ENCODE data around the gene LDB3. TPM values are rescaled to one million over a fixed set of nuclear protein-coding genes. Genes with fewer than 3 reads are reported as not detected.

Gene LDB3
- total and polyA plus RNA-seq, 2 of the 8 experiments (the other 6 are each of a cell fraction or from before 2014, with no cell fraction given): 0.20 to 0.43 TPM

DNA sequence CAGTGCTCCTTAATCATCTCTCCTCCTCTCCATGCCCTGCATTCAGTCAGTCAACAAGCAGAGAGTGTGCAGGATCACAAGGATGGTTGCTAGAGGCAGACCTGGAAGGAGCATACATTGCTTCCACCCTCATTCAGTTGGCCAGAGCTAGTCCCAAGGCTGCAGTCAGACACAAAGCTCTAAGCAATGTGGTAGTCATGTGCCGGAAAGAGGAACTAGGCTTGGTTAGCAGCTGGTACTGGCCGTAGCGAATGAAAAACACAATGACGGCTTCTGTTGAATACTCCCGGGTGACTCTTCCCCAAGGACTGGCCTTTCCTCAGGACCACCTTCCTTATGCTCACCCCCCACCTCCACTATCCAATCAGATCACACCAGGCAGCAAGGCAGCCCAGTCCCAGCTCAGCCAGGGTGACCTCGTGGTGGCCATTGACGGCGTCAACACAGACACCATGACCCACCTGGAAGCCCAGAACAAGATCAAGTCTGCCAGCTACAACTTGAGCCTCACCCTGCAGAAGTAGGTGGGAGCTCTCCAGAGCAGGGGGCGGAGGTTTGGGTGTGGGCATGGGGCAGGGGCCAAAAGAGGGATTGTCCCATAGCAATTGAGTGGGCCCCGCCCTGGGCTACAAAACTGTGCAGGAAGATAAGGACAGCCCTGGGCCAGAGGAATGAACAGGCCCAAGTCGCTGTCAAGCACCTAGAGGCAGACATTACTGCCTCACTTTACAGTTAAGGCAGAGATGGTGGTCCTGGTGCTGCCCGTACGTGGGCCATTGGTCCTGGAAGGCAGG is 10.9 kb downstream of the LDB3 start:
- Histone ChIP-seq H3K27me3 (replicated peaks in 1 of 4; ENCODE audit: control insufficient read depth in 3 of 4, extremely low read depth in 1 of 4, insufficient read depth in 3 of 4, low read length in 3 of 4) (no peaks in the 10 kb centered on the region), H3K9me3 (ENCODE audit: insufficient read depth in 2 of 2, low read depth in 1 of 2, low read length in 1 of 2) (no peaks in the 10 kb centered on the region), H3K36me3 (ENCODE audit: control insufficient read depth in 2 of 4, insufficient read depth in 4 of 4, low read length in 3 of 4) (no peaks in the 10 kb centered on the region), H3K79me2 (ENCODE audit: control insufficient read depth in 1 of 2, insufficient read depth in 2 of 2, low read length in 2 of 2) (no peaks in the 10 kb centered on the region), H3K4ac (replicated peaks; ENCODE audit: insufficient read length, low read depth, low read length) (no peak overlapping the region), H4K5ac (ENCODE audit: insufficient read length, low read depth, low read length) (no peak overlapping the region), H4K20me1 (replicated peaks in 1 of 2; ENCODE audit: control insufficient read depth in 1 of 2, insufficient read depth in 2 of 2, low read length in 2 of 2) (no peaks in the 10 kb centered on the region), H3K14ac (ENCODE audit: insufficient read length) (no peak overlapping the region), H3K27ac (ENCODE audit: low read depth, low read length) (no peak overlapping the region), H3K18ac (ENCODE audit: extremely low read depth, low read length) (no peak overlapping the region), H2BK12ac (ENCODE audit: low read depth, low read length) (no peak overlapping the region), H3K4me3 (ENCODE audit: extremely low read depth in 1 of 4, insufficient read depth in 2 of 4, low read depth in 3 of 4, low read length in 4 of 4) (no peak overlapping the region), H3K4me2 (ENCODE audit: insufficient read depth in 1 of 2, low read depth in 2 of 2, low read length in 2 of 2) (no peak overlapping the region), H2BK15ac (ENCODE audit: low read length) (no peak overlapping the region), H3K9ac (replicated peaks in 1 of 4; ENCODE audit: extremely low read depth in 1 of 4, low read depth in 3 of 4, low read length in 3 of 4) (no peak overlapping the region), H4K8ac (ENCODE audit: extremely low read depth, insufficient read depth, low read length) (no peak overlapping the region), H4K91ac (replicated peaks; ENCODE audit: insufficient read length, low read length) (no peak overlapping the region), H2BK120ac (replicated peaks; ENCODE audit: low read depth, low read length) (no peak overlapping the region), H2BK20ac (ENCODE audit: low read length) (no peak overlapping the region), H3K56ac (replicated peaks; ENCODE audit: insufficient read length, low read depth, low read length) (no peak overlapping the region), H3K4me1 (replicated peaks in 1 of 4; ENCODE audit: control insufficient read depth in 3 of 4, insufficient read depth in 4 of 4, low read length in 3 of 4) (peaks cover 0 to 6% (median under 1%) of the 10 kb centered on the region in 4 experiments; a peak in 3 of 7 replicates), H3K23me2 (ENCODE audit: low read depth, low read length) (no peaks in the 10 kb centered on the region), H2BK5ac (ENCODE audit: low read depth, low read length) (no peak overlapping the region; the same call in 1 of the 2 replicates), H2AK5ac (ENCODE audit: low read depth, low read length) (no peak overlapping the region), H3K79me1 (ENCODE audit: low read depth, low read length) (no peaks in the 10 kb centered on the region), H2AFZ (ENCODE audit: low read length) (no peak overlapping the region), H3K23ac (ENCODE audit: insufficient read length) (no peak overlapping the region)
- ChIA-PET POLR2A (ENCODE audit: partially characterized antibody) (interaction anchor here (1.0 kb wide), 1 partner anchor 364 kb away, joined by 3 read pairs; no protein-coding TSS in a partner anchor), CTCF (ENCODE audit: partially characterized antibody) (interaction anchor here (0.7 to 1.9 kb wide), 6 partner anchors 11 to 221 kb away, joined by 3 to 8 read pairs (median 4); no protein-coding TSS in a partner anchor)
- no peak for FAIRE-seq
- TF ChIP-seq CBX8 (IDR thresholded peaks at IDR 0.05; ENCODE audit: borderline replicate concordance, low read depth, low read length) (no peak), KDM4A (IDR thresholded peaks at IDR 0.05; ENCODE audit: low read depth, low read length, severe bottlenecking) (no peak), SUZ12 (IDR thresholded peaks at IDR 0.05; ENCODE audit: low read length) (no peak), JUND (IDR thresholded peaks at IDR 0.05; ENCODE audit: low read length) (no peak), TEAD4 (IDR thresholded peaks at IDR 0.05; ENCODE audit: low read depth, low read length) (no peak), SIRT6 (IDR thresholded peaks at IDR 0.05; ENCODE audit: low read length) (no peak), RBBP5 (IDR thresholded peaks at IDR 0.05; ENCODE audit: borderline replicate concordance, low read depth, low read length) (no peak), SAP30 (IDR thresholded peaks at IDR 0.05; ENCODE audit: insufficient read depth, insufficient replicate concordance, low read length) (no peak)
- no peak for DNase-seq (ENCODE audit: low read depth in 1 of 2, low spot score in 2 of 2)
- WGBS, 2 experiments (ENCODE audit: extremely low coverage in 1 of 2, insufficient coverage in 1 of 2, insufficient read length in 1 of 2, insufficient replicate concordance in 2 of 2, low coverage in 1 of 2, low lambda C conversion rate in 2 of 2, missing lambda C conversion rate in 1 of 2): 93% methylated on average over 13 of the region's 13 CpGs; no CpG with 5 or more reads in 1 of the 2 experiments

Measured in H1 (cell line).